ENCODE measurements around the gene CDK14.

The CDK14 gene

GRCh38 chr7:90681336-90682022 lies 85.4 kb downstream of the CDK14 start:
- peaks cover 44% of the 10 kb centered on the region for H3K4me1 ChIP-seq (ENCODE audit: insufficient read depth, low read length)
- no peaks in the 10 kb centered on the region for H3K9me3 ChIP-seq (ENCODE audit: low read length)
- no peaks in the 10 kb centered on the region for H3K27me3 ChIP-seq (ENCODE audit: insufficient read depth, low read length)
- H3K36me3 ChIP-seq (ENCODE audit: insufficient read depth, low read length): no peaks in the 10 kb centered on the region
- no peak overlapping the region for H2AFZ ChIP-seq (ENCODE audit: low read depth, low read length)
- no peak overlapping the region for H3K4me3 ChIP-seq (ENCODE audit: low read length)

- Histone ChIP-seq H3K9me3 (ENCODE audit: low read length) (no peaks in the 10 kb centered on the region), H3K27me3 (ENCODE audit: insufficient read depth, low read length) (no peaks in the 10 kb centered on the region), H3K36me3 (ENCODE audit: insufficient read depth, low read length) (no peaks in the 10 kb centered on the region), H2AFZ (ENCODE audit: low read depth, low read length) (no peak overlapping the region), H3K4me3 (ENCODE audit: low read length) (no peak overlapping the region), H3K4me1 (ENCODE audit: insufficient read depth, low read length) (peaks cover 20% of the 10 kb centered on the region)
Observed at GRCh38 chr7:90686146-90686545, 90.0 kb downstream of the CDK14 start.

GRCh38 chr7:90688810-90689209 lies 92.7 kb downstream of the CDK14 start:
- Histone ChIP-seq H3K27me3 (ENCODE audit: insufficient read depth, low read length) (no peaks in the 10 kb centered on the region), H3K36me3 (ENCODE audit: insufficient read depth, low read length) (peaks cover 3% of the 10 kb centered on the region), H3K9me3 (ENCODE audit: low read length) (no peaks in the 10 kb centered on the region), H3K4me3 (ENCODE audit: low read length) (no peak overlapping the region), H3K4me1 (ENCODE audit: insufficient read depth, low read length) (peaks cover 12% of the 10 kb centered on the region), H2AFZ (ENCODE audit: low read depth, low read length) (no peak overlapping the region)

- Histone ChIP-seq H3K4me1 (ENCODE audit: insufficient read depth, low read length) (peaks cover 12% of the 10 kb centered on the region), H3K27me3 (ENCODE audit: insufficient read depth, low read length) (no peaks in the 10 kb centered on the region), H3K36me3 (ENCODE audit: insufficient read depth, low read length) (peaks cover 3% of the 10 kb centered on the region), H2AFZ (ENCODE audit: low read depth, low read length) (no peak overlapping the region), H3K9me3 (ENCODE audit: low read length) (no peaks in the 10 kb centered on the region), H3K4me3 (ENCODE audit: low read length) (no peak overlapping the region)
Observed at GRCh38 chr7:90689260-90689659, 93.1 kb downstream of the CDK14 start.

GRCh38 chr7:90690159-90690858 lies 94.2 kb downstream of the CDK14 start:
- Histone ChIP-seq H3K4me3 (ENCODE audit: low read length) (no peak overlapping the region), H3K36me3 (ENCODE audit: insufficient read depth, low read length) (peaks cover 3% of the 10 kb centered on the region), H3K9me3 (ENCODE audit: low read length) (no peaks in the 10 kb centered on the region), H2AFZ (ENCODE audit: low read depth, low read length) (no peak overlapping the region), H3K4me1 (ENCODE audit: insufficient read depth, low read length) (peaks cover 12% of the 10 kb centered on the region), H3K27me3 (ENCODE audit: insufficient read depth, low read length) (no peaks in the 10 kb centered on the region)

- Histone ChIP-seq H3K27me3 (ENCODE audit: insufficient read depth, low read length) (no peaks in the 10 kb centered on the region), H3K36me3 (ENCODE audit: insufficient read depth, low read length) (peaks cover 3% of the 10 kb centered on the region), H2AFZ (ENCODE audit: low read depth, low read length) (no peak overlapping the region), H3K9me3 (ENCODE audit: low read length) (no peaks in the 10 kb centered on the region), H3K4me1 (ENCODE audit: insufficient read depth, low read length) (peaks cover 12% of the 10 kb centered on the region), H3K4me3 (ENCODE audit: low read length) (no peak overlapping the region)
Observed at GRCh38 chr7:90692396-90692795, 96.3 kb downstream of the CDK14 start.

- peaks cover 3% of the 10 kb centered on the region for H3K36me3 ChIP-seq (ENCODE audit: insufficient read depth, low read length)
- H3K4me1 ChIP-seq (ENCODE audit: insufficient read depth, low read length): peaks cover 11% of the 10 kb centered on the region
- no peak overlapping the region for H3K4me3 ChIP-seq (ENCODE audit: low read length)
- H3K9me3 ChIP-seq (ENCODE audit: low read length): no peaks in the 10 kb centered on the region
- no peak overlapping the region for H2AFZ ChIP-seq (ENCODE audit: low read depth, low read length)
- H3K27me3 ChIP-seq (ENCODE audit: insufficient read depth, low read length): no peaks in the 10 kb centered on the region
Observed at GRCh38 chr7:90692947-90693346, 96.8 kb downstream of the CDK14 start.

GRCh38 chr7:90693939-90694338 lies 97.8 kb downstream of the CDK14 start:
- H3K36me3 ChIP-seq (ENCODE audit: insufficient read depth, low read length): peaks cover 3% of the 10 kb centered on the region
- H3K4me1 ChIP-seq (ENCODE audit: insufficient read depth, low read length): peaks cover 5% of the 10 kb centered on the region
- no peaks in the 10 kb centered on the region for H3K9me3 ChIP-seq (ENCODE audit: low read length)
- no peak overlapping the region for H3K4me3 ChIP-seq (ENCODE audit: low read length)
- H2AFZ ChIP-seq (ENCODE audit: low read depth, low read length): no peak overlapping the region
- no peaks in the 10 kb centered on the region for H3K27me3 ChIP-seq (ENCODE audit: insufficient read depth, low read length)

GRCh38 chr7:90698616-90699015 lies 102.5 kb downstream of the CDK14 start:
- H3K4me1 ChIP-seq (ENCODE audit: insufficient read depth, low read length): no peaks in the 10 kb centered on the region
- no peak overlapping the region for H2AFZ ChIP-seq (ENCODE audit: low read depth, low read length)
- H3K36me3 ChIP-seq (ENCODE audit: insufficient read depth, low read length): no peaks in the 10 kb centered on the region
- H3K27me3 ChIP-seq (ENCODE audit: insufficient read depth, low read length): no peaks in the 10 kb centered on the region
- no peaks in the 10 kb centered on the region for H3K9me3 ChIP-seq (ENCODE audit: low read length)
- no peak overlapping the region for H3K4me3 ChIP-seq (ENCODE audit: low read length)

- no peak overlapping the region for H3K4me3 ChIP-seq (ENCODE audit: low read length)
Observed at GRCh38 chr7:90701021-90701420, 104.9 kb downstream of the CDK14 start.

GRCh38 chr7:90701771-90702170 lies 105.7 kb downstream of the CDK14 start:
- Histone ChIP-seq H3K27me3 (ENCODE audit: insufficient read depth, low read length) (no peaks in the 10 kb centered on the region), H3K4me3 (ENCODE audit: low read length) (no peak overlapping the region), H3K9me3 (ENCODE audit: low read length) (no peaks in the 10 kb centered on the region), H3K36me3 (ENCODE audit: insufficient read depth, low read length) (no peaks in the 10 kb centered on the region), H3K4me1 (ENCODE audit: insufficient read depth, low read length) (no peaks in the 10 kb centered on the region), H2AFZ (ENCODE audit: low read depth, low read length) (no peak overlapping the region)

More at GRCh38 chr7:90701021-90701420, 104.9 kb downstream of the CDK14 start:
- H3K27me3 ChIP-seq (ENCODE audit: insufficient read depth, low read length): no peaks in the 10 kb centered on the region
- H2AFZ ChIP-seq (ENCODE audit: low read depth, low read length): no peak overlapping the region
- no peaks in the 10 kb centered on the region for H3K36me3 ChIP-seq (ENCODE audit: insufficient read depth, low read length)
- H3K9me3 ChIP-seq (ENCODE audit: low read length): no peaks in the 10 kb centered on the region
- H3K4me1 ChIP-seq (ENCODE audit: insufficient read depth, low read length): no peaks in the 10 kb centered on the region

GRCh38 chr7:90705391-90706071 lies 109.4 kb downstream of the CDK14 start:
- H3K9me3 ChIP-seq (ENCODE audit: low read length): no peaks in the 10 kb centered on the region
- no peak overlapping the region for H2AFZ ChIP-seq (ENCODE audit: low read depth, low read length)
- H3K4me3 ChIP-seq (ENCODE audit: low read length): no peak overlapping the region
- no peaks in the 10 kb centered on the region for H3K36me3 ChIP-seq (ENCODE audit: insufficient read depth, low read length)
- H3K4me1 ChIP-seq (ENCODE audit: insufficient read depth, low read length): peaks cover 16% of the 10 kb centered on the region
- H3K27me3 ChIP-seq (ENCODE audit: insufficient read depth, low read length): no peaks in the 10 kb centered on the region

- Histone ChIP-seq H3K4me3 (ENCODE audit: low read length) (no peak overlapping the region), H3K4me1 (ENCODE audit: insufficient read depth, low read length) (peaks cover 22% of the 10 kb centered on the region), H3K9me3 (ENCODE audit: low read length) (no peaks in the 10 kb centered on the region), H3K27me3 (ENCODE audit: insufficient read depth, low read length) (no peaks in the 10 kb centered on the region), H2AFZ (ENCODE audit: low read depth, low read length) (no peak overlapping the region), H3K36me3 (ENCODE audit: insufficient read depth, low read length) (no peaks in the 10 kb centered on the region)
Observed at GRCh38 chr7:90706072-90706716, 110.1 kb downstream of the CDK14 start.

Data from neuron (in vitro differentiated cells).